ENCODE results near the gene OBP2B. TPM values are rescaled to one million over a fixed set of nuclear protein-coding genes. Genes with fewer than 3 reads are reported as not detected.

OBP2B gene
- total RNA-seq, 2 experiments from 2014 or later, result not detected

DNA sequence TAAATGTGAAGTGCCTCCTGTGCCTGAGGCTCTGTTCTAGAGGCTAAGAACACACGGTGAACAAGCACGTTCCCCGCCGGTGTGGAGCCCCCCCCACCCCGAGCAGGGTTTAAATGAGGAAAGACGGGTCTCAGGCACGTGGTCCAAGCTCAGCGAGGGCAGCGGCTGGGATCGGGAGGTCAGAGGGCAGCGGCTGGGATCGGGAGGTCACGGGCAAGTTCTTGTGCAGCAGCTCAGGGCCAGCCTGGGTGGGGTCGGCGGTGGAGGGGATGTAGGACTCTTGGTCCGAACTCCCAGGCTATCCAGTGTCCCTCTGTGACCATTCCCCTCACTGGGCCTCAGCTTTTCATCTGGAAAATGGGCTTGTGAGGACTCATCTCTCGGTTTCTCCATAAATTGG is 42.7 kb downstream of the OBP2B start:
- H3K36me3 Mint-ChIP-seq (ENCODE audit: low read depth), result no peaks in the 10 kb centered on the region
- no peaks in the 10 kb centered on the region for H3K9me3 Mint-ChIP-seq
- H3K27me3 Mint-ChIP-seq (ENCODE audit: low read depth), result no peaks in the 10 kb centered on the region
- peaks cover 2% of the 10 kb centered on the region for H3K4me1 Mint-ChIP-seq (ENCODE audit: low read depth)
- CTCF ChIA-PET, result interaction anchor here (1.2 kb wide), 1 partner anchor 73 kb away, joined by 3 read pairs; no protein-coding TSS in a partner anchor
- no peak overlapping the region for H3K27ac Mint-ChIP-seq
- intact Hi-C loops (cut with micrococcal nuclease), result no loop called here
- DNase-seq, result no peak
- no peak overlapping the region for H3K4me3 Mint-ChIP-seq

DNA sequence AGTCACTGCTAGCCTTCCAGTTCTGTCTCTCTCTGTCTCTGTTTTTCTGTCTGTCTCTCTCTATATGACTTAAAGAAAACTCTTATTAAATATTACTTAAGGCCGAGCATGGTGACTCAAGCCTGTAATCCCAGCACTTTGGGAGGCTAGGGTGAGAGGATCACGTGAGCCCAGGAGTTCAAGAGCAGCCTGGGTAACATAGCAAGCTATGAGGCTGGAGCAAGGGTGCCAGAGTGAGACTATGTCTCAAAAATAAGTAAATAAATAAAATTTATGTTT is 43.7 kb downstream of the OBP2B start:
- Mint-ChIP-seq H3K4me1 (ENCODE audit: low read depth) (peaks cover 4% of the 10 kb centered on the region), H3K9me3 (no peaks in the 10 kb centered on the region), H3K36me3 (ENCODE audit: low read depth) (no peaks in the 10 kb centered on the region), H3K27ac (no peak overlapping the region), H3K27me3 (ENCODE audit: low read depth) (no peaks in the 10 kb centered on the region), H3K4me3 (no peak overlapping the region)
- intact Hi-C loops (cut with micrococcal nuclease), result no loop called here
- DNase-seq, result no peak
- CTCF ChIA-PET, result no interaction called here

DNA sequence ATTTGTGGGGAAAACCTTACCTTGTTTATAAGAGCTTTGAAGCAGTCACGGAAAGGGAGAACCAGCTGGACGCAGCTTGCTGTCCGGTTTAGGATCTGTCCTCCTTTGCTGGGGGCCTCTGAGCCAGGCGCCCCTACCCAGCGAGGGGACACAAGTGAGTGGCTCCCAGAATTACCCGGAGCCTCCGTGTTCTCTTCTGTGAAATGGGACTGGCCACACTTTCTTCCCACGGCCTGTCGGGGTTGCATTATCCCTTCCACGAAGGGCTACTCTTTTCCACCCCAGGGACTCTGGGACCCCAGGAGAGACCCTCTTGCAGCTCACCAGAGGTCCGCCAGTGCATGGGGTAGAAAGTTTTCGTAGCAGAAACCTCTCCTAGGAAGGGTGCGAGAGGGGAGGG is 44.9 kb downstream of the OBP2B start:
- CTCF ChIA-PET, result no interaction called here
- Mint-ChIP-seq H3K9me3 (no peaks in the 10 kb centered on the region), H3K4me3 (peak overlapping the region; percentile 70), H3K27me3 (ENCODE audit: low read depth) (no peaks in the 10 kb centered on the region), H3K36me3 (ENCODE audit: low read depth) (no peaks in the 10 kb centered on the region), H3K27ac (no peak overlapping the region), H3K4me1 (ENCODE audit: low read depth) (peaks cover 4% of the 10 kb centered on the region)
- DNase-seq, result no peak
- intact Hi-C loops (cut with micrococcal nuclease), result no loop called here

DNA sequence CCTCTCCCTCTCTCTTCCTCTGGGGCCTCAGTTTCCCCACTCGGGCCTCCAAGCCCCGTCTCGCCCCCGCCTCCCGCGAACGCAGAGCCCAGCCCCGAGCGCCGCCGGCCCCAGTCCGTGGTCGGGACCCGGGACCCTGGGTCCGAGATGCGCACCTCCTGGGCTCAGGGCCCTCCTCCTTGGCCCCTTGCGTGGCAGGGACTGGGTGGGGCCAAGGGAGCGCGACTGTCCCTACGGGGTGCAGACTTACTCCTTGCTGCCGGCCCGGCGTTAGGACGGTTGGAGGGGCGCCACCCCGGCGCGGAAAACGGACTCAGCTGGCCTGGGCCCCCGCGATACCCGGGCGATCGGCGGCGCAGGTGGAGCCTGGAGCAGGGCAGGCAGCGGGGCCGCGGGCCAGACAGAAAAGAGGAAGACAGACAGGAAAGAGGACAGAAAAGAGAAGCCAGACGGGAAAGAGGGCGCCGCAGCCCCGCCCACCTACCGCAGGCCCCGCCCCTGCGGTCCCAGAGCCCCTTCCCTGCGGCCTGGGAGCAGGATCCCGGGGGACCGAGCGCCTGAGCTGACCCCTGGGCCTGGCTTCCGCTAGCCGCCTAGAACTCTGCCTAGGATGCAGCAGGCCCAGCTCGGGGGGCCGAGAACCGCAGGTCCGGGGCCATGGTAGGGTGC is 45.4 kb downstream of the OBP2B start, which contains the start of gene GBGT1:
Gene GBGT1, minus strand, starts transcription at position 411 of the 669 bp plus-strand sequence. CDS start 1,502 bp downstream, outside the sequence.
- Mint-ChIP-seq H3K36me3 (ENCODE audit: low read depth) (no peaks in the 10 kb centered on the region), H3K9me3 (no peaks in the 10 kb centered on the region), H3K4me1 (ENCODE audit: low read depth) (peaks cover 4% of the 10 kb centered on the region), H3K4me3 (peak within 1 kb of the TSS; percentile 70), H3K27me3 (ENCODE audit: low read depth) (no peaks in the 10 kb centered on the region), H3K27ac (no peak within 1 kb of the TSS)
- peak; percentile 39 for DNase-seq
- CTCF ChIA-PET, result no interaction called here
- intact Hi-C loops (cut with micrococcal nuclease), result no loop called here

DNA sequence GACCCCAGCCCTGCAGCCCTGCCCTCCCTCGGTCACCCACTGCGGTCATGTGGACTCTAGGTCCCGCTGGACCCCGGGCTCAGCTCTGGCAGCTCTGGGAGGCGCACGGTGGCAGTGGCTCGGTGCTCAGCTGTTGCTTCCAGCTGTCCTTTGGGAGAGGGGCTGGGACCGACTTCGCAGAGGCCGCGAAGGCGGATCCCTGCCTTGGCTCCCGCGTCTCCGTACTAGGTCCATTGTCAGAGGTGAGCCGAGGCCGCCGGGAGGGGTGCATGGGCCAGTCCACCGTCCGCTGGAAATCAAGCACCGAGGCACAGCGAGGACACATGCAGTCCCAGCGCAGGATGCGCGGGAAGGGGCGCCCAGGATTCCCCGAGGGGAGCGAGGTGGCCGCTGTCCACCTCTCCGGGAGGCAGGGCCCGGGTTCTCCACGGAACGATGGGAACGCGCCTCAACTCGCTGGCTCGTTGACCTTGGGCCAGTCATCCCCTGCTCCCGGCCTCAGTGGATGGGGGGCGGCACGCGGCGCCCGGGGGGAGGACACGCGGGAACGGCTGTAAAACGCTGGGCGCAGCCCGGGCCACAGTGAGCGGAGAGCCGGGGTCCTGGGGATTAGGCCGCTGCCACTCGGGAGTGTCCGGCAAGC is 46.1 kb downstream of the OBP2B start:
- CTCF ChIA-PET, result interaction anchor here (0.6 to 1.0 kb wide), 2 partner anchors 17 to 27 kb away, joined by 3 to 5 read pairs; no protein-coding TSS in a partner anchor
- intact Hi-C loops (cut with micrococcal nuclease), result no loop called here
- Mint-ChIP-seq H3K36me3 (ENCODE audit: low read depth) (no peaks in the 10 kb centered on the region), H3K9me3 (no peaks in the 10 kb centered on the region), H3K27me3 (ENCODE audit: low read depth) (no peaks in the 10 kb centered on the region), H3K4me3 (peak overlapping the region; percentile 58), H3K27ac (no peak overlapping the region), H3K4me1 (ENCODE audit: low read depth) (peaks cover 4% of the 10 kb centered on the region)
- no peak for DNase-seq

DNA sequence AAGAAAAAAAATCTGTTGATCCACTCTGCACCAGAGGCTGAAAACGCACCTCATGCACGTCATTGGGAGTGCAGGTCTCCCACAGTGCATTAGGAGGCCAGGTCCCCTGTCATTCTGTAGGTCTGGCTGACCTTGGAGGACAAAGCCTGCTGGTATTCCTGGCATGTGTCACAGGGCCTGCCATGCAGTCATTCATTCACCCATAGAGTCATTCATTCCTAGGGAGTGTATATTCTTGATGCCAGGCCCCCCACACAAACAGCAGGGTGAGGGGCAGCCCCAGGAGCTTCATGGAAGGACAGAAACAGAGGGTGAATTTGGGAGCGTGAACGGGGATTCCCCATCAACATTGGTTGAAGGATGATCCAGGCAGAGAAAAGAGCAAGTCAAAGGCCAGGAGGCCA is 47.5 kb downstream of the OBP2B start:
- Mint-ChIP-seq H3K4me1 (ENCODE audit: low read depth) (peaks cover 4% of the 10 kb centered on the region), H3K9me3 (no peaks in the 10 kb centered on the region), H3K4me3 (no peak overlapping the region), H3K36me3 (ENCODE audit: low read depth) (no peaks in the 10 kb centered on the region), H3K27me3 (ENCODE audit: low read depth) (no peaks in the 10 kb centered on the region), H3K27ac (no peak overlapping the region)
- intact Hi-C loops (cut with micrococcal nuclease), result no loop called here
- DNase-seq, result no peak
- CTCF ChIA-PET, result interaction anchor here (1.5 kb wide), 1 partner anchor 18 kb away, joined by 5 read pairs; no protein-coding TSS in a partner anchor

DNA sequence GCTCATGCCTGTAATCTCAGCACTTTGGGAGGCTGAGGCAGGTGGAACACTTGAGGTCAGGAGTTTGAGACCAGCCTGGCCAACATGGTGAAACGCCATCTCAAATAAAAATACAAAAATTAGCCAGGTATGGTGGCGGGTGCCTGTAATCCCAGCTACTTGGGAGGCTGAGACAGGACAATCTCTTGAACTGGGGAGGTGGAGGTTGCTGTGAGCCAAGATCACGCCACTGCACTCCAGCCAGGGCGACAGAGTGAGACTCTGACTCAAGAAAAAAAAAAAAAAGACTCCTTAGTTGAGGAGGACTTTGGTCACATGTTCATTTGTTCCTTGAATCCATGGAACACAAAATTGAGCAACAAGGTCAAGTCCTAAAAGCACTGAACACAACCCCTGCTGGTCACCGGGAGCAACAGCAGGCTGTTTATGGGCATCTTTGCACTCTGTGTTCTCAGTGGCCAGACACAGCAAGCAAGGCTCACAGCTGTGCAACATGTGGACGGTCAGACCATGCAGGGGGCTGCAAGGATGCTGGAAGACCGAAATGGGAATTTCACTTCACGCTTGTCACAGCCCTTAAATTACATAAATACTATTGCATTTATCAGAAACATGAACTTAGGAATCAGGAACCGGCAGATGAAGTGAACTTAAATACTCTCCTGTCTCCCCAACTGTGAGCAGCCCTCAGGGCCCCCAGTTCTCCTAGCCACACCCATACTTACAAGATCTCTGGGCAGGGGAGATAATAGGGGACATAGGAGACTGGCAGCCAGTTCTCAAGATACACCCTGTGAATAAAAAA is 48.1 kb downstream of the OBP2B start:
- H3K4me1 Mint-ChIP-seq (ENCODE audit: low read depth), result peaks cover 4% of the 10 kb centered on the region
- no peaks in the 10 kb centered on the region for H3K9me3 Mint-ChIP-seq
- no peaks in the 10 kb centered on the region for H3K27me3 Mint-ChIP-seq (ENCODE audit: low read depth)
- peak; percentile 44 for DNase-seq
- no peak overlapping the region for H3K27ac Mint-ChIP-seq
- intact Hi-C loops (cut with micrococcal nuclease), result no loop called here
- CTCF ChIA-PET, result interaction anchor here (0.7 to 1.5 kb wide), 5 partner anchors 14 to 947 kb away, joined by 3 to 5 read pairs (median 4); no protein-coding TSS in a partner anchor
- H3K4me3 Mint-ChIP-seq, result no peak overlapping the region
- no peaks in the 10 kb centered on the region for H3K36me3 Mint-ChIP-seq (ENCODE audit: low read depth)

DNA sequence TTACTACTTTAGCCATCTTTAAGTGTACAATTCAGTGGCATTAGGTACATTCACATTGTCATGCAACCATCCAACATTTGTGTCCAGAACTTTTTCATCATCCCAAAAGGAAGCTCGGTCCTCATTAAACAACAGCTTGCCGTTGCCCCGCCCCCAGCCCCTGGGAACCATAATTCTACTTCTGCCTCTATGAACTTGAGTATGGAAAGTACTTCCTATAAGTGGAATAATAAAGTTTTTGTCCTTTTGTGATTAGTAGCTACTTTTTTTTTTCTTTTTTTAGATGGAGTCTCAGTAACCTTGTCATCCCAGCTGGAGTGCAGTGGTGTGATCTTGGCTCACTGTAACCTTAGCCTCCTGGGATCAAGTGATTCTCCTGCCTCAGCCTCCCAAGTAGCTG is 50.4 kb downstream of the OBP2B start:
- CTCF ChIA-PET, result interaction anchor here (0.6 to 2.2 kb wide), 7 partner anchors 7 to 137 kb away, joined by 3 to 8 read pairs (median 3); no protein-coding TSS in a partner anchor
- no peak overlapping the region for H3K27ac Mint-ChIP-seq
- DNase-seq, result no peak
- intact Hi-C loops (cut with micrococcal nuclease), result no loop called here
- H3K4me3 Mint-ChIP-seq, result no peak overlapping the region
- H3K27me3 Mint-ChIP-seq (ENCODE audit: low read depth), result no peaks in the 10 kb centered on the region
- no peaks in the 10 kb centered on the region for H3K36me3 Mint-ChIP-seq (ENCODE audit: low read depth)
- H3K4me1 Mint-ChIP-seq (ENCODE audit: low read depth), result peaks cover 2% of the 10 kb centered on the region
- H3K9me3 Mint-ChIP-seq, result no peaks in the 10 kb centered on the region

Other genes with a start within 250 kb of the OBP2B start
- gene GFI1B, start 230.6 kb downstream of the OBP2B start, total RNA-seq, result not detected
- 100 to 1,000 TPM; 102 to 108 TPM for gene GTF3C5, start 178.3 kb downstream of the OBP2B start, total RNA-seq
- 1 to 10 TPM; 2.1 to 2.2 TPM for gene CEL, start 147.3 kb downstream of the OBP2B start, total RNA-seq
- 10 to 100 TPM; 29.5 to 32.5 TPM for gene RALGDS, start 88.0 kb downstream of the OBP2B start, total RNA-seq
- 1 to 10 TPM; 3.9 to 4.7 TPM for gene GBGT1, start 45.3 kb downstream of the OBP2B start, total RNA-seq
- not detected for gene ABO, start 66.0 kb upstream of the OBP2B start, total RNA-seq
- gene SURF6, start 126.9 kb upstream of the OBP2B start, total RNA-seq, result 10 to 100 TPM; 13.6 to 13.8 TPM
- gene MED22, start 138.9 kb upstream of the OBP2B start, total RNA-seq, result 10 to 100 TPM; 18.4 to 21.5 TPM
- 1,000 to 10,000 TPM; 3,985 to 4,111 TPM for gene RPL7A, start 139.0 kb upstream of the OBP2B start, total RNA-seq
- gene SURF1, start 147.2 kb upstream of the OBP2B start, total RNA-seq, result 10 to 100 TPM; 24.9 to 27.8 TPM
- 10 to 100 TPM; 15.0 to 16.2 TPM for gene SURF2, start 147.3 kb upstream of the OBP2B start, total RNA-seq
- 100 to 1,000 TPM; 299 to 302 TPM for gene SURF4, start 166.8 kb upstream of the OBP2B start, total RNA-seq
- under 1 TPM; 0.35 to 0.41 TPM for gene STKLD1, start 167.1 kb upstream of the OBP2B start, total RNA-seq
- gene REXO4, start 208.8 kb upstream of the OBP2B start, total RNA-seq, result 10 to 100 TPM; 22.5 to 27.0 TPM
- 1 to 10 TPM; 3.0 to 3.2 TPM for gene ADAMTS13, start 213.1 kb upstream of the OBP2B start, total RNA-seq